ENCODE measurements around the gene SH3BP5L. TPM values are rescaled to one million over a fixed set of nuclear protein-coding genes. Genes with fewer than 3 reads are reported as not detected.

Gene SH3BP5L
- total and polyA plus RNA-seq, 2 of the 13 experiments (the other 11 are each of a cell fraction or from before 2014, with no cell fraction given): 10.3 to 14.9 TPM

- TF ChIP-seq POGZ (CRISPR knock-in tag; IDR thresholded peaks at IDR 0.05) (no peak), ZNF232 (CRISPR knock-in tag; IDR thresholded peaks at IDR 0.05; ENCODE audit: borderline replicate concordance) (no peak), CCAR2 (optimal IDR thresholded peaks at IDR 0.05; ENCODE audit: low read depth, low read length) (no peak), FOSL2 (CRISPR knock-in tag; IDR thresholded peaks at IDR 0.05) (no peak)
Measured at GRCh38 chr1:248860007-248860406, 34.3 kb upstream of the SH3BP5L start (continued).

- H3K9me3 ChIP-seq (ENCODE audit: low read length): no peaks in the 10 kb centered on the region
- H2AFZ ChIP-seq (ENCODE audit: low read length): peak within 1 kb of the TSS; percentile 31
- H3K4me2 ChIP-seq (ENCODE audit: low read depth, low read length): peak within 1 kb of the TSS; percentile 99
- H3K4me1 ChIP-seq (ENCODE audit: insufficient read depth, low read length): peaks cover 51% of the 10 kb centered on the region
- under 1% methylated on average over 35 of the region's 62 CpGs for WGBS (ENCODE audit: low lambda C conversion rate)
- H3K27me3 ChIP-seq (ENCODE audit: control insufficient read depth in 1 of 2, insufficient read depth in 2 of 2, low read length in 2 of 2): no peaks in the 10 kb centered on the region; a peak in 1 of 5 replicates
- peaks cover 3 to 22% of the 10 kb centered on the region in 2 experiments; a peak in 4 of 5 replicates for H3K36me3 ChIP-seq (replicated peaks in 1 of 2; ENCODE audit: control insufficient read depth in 1 of 2, insufficient read depth in 2 of 2, low read length in 2 of 2)
- ATAC-seq: peak; percentile 77
- BruUV-seq (replicated peaks): TSS peak; percentile 75
- in situ Hi-C loops (cut with HindIII; ENCODE audit: extremely low pct_ligation_motif_present, low pct_unique_long_range_greater_than_20kb): no loop called here
- ChIA-PET CTCF (ENCODE audit: low intra/inter-chr PET ratio, low total read pairs) (interaction anchor here (0.7 kb wide), 1 partner anchor 14 kb away, joined by 3 read pairs; no protein-coding TSS in a partner anchor), POLR2A (interaction anchor here (0.6 to 3.5 kb wide), 10 partner anchors 10 to 108 kb away, joined by 3 to 83 read pairs (median 3); partner anchors contain the start of genes PGBD2, SH3BP5L and ZNF672)
- peak within 1 kb of the TSS; percentile 79 for H3K27ac ChIP-seq (ENCODE audit: extremely low read length, insufficient read depth, low read length)
- peak; percentile 93 for DNase-seq (ENCODE audit: low spot score)
- intact Hi-C loops (cut with micrococcal nuclease; ENCODE audit: unreplicated experiment): loop anchor here (1.0 to 2.0 kb wide), 3 partner anchors 14 to 48 kb away; partner anchors contain the start of genes PGBD2 and ZNF672
- H3K79me2 ChIP-seq (ENCODE audit: insufficient read depth, low read length): peaks cover 18% of the 10 kb centered on the region
- H3K4me3 ChIP-seq (replicated peaks in 1 of 3; ENCODE audit: insufficient read depth in 1 of 3, low read depth in 2 of 3, low read length in 3 of 3): peak within 1 kb of the TSS; percentile 62 to 87 (median 83)
- peak; percentile 60 for FAIRE-seq
- no peaks in the 10 kb centered on the region for H4K20me1 ChIP-seq (ENCODE audit: insufficient read depth, low read length)
- peak within 1 kb of the TSS; percentile 87 for H3K9ac ChIP-seq (ENCODE audit: insufficient read depth, low read depth, low read length)
- TF ChIP-seq TOPORS (CRISPR knock-in tag; IDR thresholded peaks at IDR 0.05) (peak; percentile 80; the same call in 1 of the 2 replicates), PHF8 (CRISPR knock-in tag; IDR thresholded peaks at IDR 0.05) (peak; percentile 70), ZNF883 (CRISPR knock-in tag; IDR thresholded peaks at IDR 0.05; ENCODE audit: not compliant biosample characterization) (no peak), POLR2G (IDR thresholded peaks at IDR 0.05; ENCODE audit: low read depth, low read length) (peak; percentile 92), CENPT (CRISPR knock-in tag; IDR thresholded peaks at IDR 0.05; ENCODE audit: low read depth) (no peak; the same call in 1 of the 2 replicates), ZBTB10 (CRISPR knock-in tag; IDR thresholded peaks at IDR 0.05; ENCODE audit: borderline replicate concordance) (no peak), ZNF549 (CRISPR knock-in tag; IDR thresholded peaks at IDR 0.05) (no peak), U2AF2 (IDR thresholded peaks at IDR 0.05; ENCODE audit: low read depth, low read length) (no peak), ZNF24 (IDR thresholded peaks at IDR 0.05) (no peak), ZNF451 (CRISPR knock-in tag; IDR thresholded peaks at IDR 0.05) (peak; percentile 80), NFKB2 (CRISPR knock-in tag; IDR thresholded peaks at IDR 0.05; ENCODE audit: borderline replicate concordance) (no peak; the same call in 1 of the 2 replicates), ZNF253 (CRISPR knock-in tag; IDR thresholded peaks at IDR 0.05; ENCODE audit: borderline replicate concordance) (no peak), ZNF660 (CRISPR knock-in tag; IDR thresholded peaks at IDR 0.05; ENCODE audit: borderline replicate concordance, low read depth) (no peak), MBNL3 (CRISPR knock-in tag; conservative IDR thresholded peaks at IDR 0.05) (no peak), MAFG (CRISPR knock-in tag; IDR thresholded peaks at IDR 0.05) (no peak), RCOR2 (CRISPR knock-in tag; IDR thresholded peaks at IDR 0.05) (no peak), ZNF160 (CRISPR knock-in tag; IDR thresholded peaks at IDR 0.05) (no peak; the same call in 1 of the 2 replicates)
Measured at GRCh38 chr1:248858891-248859889, 33.5 kb upstream of the SH3BP5L start, which contains the start of gene ZNF692. Gene ZNF692 (minus strand): TSS chr1:248859085. CDS start chr1:248858309, 776 bp downstream.
